BE2C (cell line): ENCODE results near the gene OR13C2.

Experiments
- DNase-seq: peaks from one replicate; pipeline ENCODE4 v3.0.0-alpha.2; 2020
- H3K27me3 ChIP-seq: fragments of 250-450 bp; sonication (Bioruptor Pico); 2 replicates; pipeline ENCODE4 v1.5.1; 2020; ENCODE audit warnings: mild to moderate bottlenecking
- H3K36me3 ChIP-seq: fragments of 250-450 bp; sonication (Bioruptor Pico); 2 replicates; pipeline ENCODE4 v1.5.1; 2020; ENCODE audit warnings: mild to moderate bottlenecking
- H3K4me1 ChIP-seq: fragments of 250-450 bp; sonication (Bioruptor Pico); 2 replicates; pipeline ENCODE4 v1.5.1; 2020
- H3K4me3 ChIP-seq: 2 replicates; pipeline ENCODE4 v1.5.1; 2011; ENCODE audit warnings: low read depth, low read length
- H3K9me3 ChIP-seq: fragments of 250-450 bp; sonication (Bioruptor Pico); 2 replicates; pipeline ENCODE4 v1.5.1; 2020
- TF ChIP-seq, protein P1 (sequence below): IDR thresholded peaks from 2 replicates; pipeline ENCODE4 v1.5.1; 2012; ENCODE audit warnings: mild to moderate bottlenecking, low read depth, low read length

Gene OR13C2

GRCh38 chr9:104556830-104557634, 48.4 kb downstream of the OR13C2 start:
- H3K9me3 ChIP-seq: no peaks in the 10 kb centered on the region

DNA sequence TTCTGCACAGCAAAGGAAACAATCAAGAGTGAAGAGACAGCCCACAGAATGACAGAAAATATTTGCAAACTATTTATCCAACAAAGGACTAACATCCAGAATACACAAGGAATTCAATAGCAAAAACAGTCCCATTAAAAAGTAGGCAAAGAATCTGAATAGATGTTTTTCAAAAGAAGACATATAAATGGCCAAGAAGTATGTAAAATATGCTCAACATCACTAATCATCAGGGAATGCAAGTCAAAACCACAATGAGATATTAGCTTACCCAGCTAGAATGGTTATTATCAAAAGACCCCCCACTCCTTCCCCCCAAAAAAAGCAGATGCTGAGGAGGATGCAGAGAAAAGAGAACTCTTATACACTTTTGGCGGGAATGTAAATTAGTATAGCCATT, 49.9 kb downstream of the OR13C2 start:
- H3K4me3 ChIP-seq: no peak overlapping the region
- H3K9me3 ChIP-seq: no peaks in the 10 kb centered on the region
- no peaks in the 10 kb centered on the region for H3K27me3 ChIP-seq
- TF ChIP-seq, protein P1, sequence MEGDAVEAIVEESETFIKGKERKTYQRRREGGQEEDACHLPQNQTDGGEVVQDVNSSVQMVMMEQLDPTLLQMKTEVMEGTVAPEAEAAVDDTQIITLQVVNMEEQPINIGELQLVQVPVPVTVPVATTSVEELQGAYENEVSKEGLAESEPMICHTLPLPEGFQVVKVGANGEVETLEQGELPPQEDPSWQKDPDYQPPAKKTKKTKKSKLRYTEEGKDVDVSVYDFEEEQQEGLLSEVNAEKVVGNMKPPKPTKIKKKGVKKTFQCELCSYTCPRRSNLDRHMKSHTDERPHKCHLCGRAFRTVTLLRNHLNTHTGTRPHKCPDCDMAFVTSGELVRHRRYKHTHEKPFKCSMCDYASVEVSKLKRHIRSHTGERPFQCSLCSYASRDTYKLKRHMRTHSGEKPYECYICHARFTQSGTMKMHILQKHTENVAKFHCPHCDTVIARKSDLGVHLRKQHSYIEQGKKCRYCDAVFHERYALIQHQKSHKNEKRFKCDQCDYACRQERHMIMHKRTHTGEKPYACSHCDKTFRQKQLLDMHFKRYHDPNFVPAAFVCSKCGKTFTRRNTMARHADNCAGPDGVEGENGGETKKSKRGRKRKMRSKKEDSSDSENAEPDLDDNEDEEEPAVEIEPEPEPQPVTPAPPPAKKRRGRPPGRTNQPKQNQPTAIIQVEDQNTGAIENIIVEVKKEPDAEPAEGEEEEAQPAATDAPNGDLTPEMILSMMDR: no peak
- no peaks in the 10 kb centered on the region for H3K4me1 ChIP-seq
- DNase-seq: no peak
- no peaks in the 10 kb centered on the region for H3K36me3 ChIP-seq

More at GRCh38 chr9:104556830-104557634, 48.4 kb downstream of the OR13C2 start:
- no peaks in the 10 kb centered on the region for H3K27me3 ChIP-seq
- DNase-seq: no peak
- TF ChIP-seq, protein P1: no peak
- no peaks in the 10 kb centered on the region for H3K36me3 ChIP-seq
- H3K4me1 ChIP-seq: no peaks in the 10 kb centered on the region
- no peak overlapping the region for H3K4me3 ChIP-seq
